ENCODE data around the gene TESK2.

DNA sequence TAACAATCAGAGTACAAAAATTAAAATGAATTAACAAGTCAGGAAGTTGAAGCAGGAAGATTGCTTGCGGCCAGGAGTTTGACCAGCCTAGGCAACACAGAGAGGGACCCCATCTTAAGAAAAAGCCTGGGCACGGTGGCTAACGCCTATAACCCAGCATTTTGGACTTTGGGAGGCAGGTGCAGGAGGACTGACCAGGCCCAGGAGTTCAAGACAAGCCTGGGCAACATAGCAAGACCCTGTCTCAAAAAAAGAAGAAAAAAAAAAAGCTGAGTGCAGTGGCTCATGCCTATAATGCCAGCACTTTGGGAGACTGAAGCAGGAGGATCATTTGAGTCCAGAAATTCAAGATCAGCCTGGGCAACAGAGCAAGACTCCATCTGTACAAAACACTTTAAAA is 38.5 kb downstream of the TESK2 start:
- TF ChIP-seq CTCF (IDR thresholded peaks at IDR 0.05; ENCODE audit: borderline replicate concordance, extremely low read depth, low read length, poor library complexity, severe bottlenecking): no peak
- no peak for TF ChIP-seq EZH2 (IDR thresholded peaks at IDR 0.05; ENCODE audit: borderline replicate concordance, low read depth, low read length, severe bottlenecking)
